PC-9 (cell line): Measurements from ENCODE around the gene TBC1D5.

Experiments
- EZH2 ChIP-seq: fragments of 200-600 bp; sonication (generic); IDR thresholded peaks from 2 replicates; pipeline ENCODE4 v1.8.0; 2017; ENCODE audit warnings: antibody characterized with exemption, low read depth
- TF ChIP-seq, protein P1 (sequence below): fragments of 200-600 bp; sonication (generic); conservative IDR thresholded peaks from 2 replicates; pipeline ENCODE4 v1.6.1; 2017; ENCODE audit warnings: mixed run types, antibody characterized with exemption, mild to moderate bottlenecking, moderate library complexity

DNA sequence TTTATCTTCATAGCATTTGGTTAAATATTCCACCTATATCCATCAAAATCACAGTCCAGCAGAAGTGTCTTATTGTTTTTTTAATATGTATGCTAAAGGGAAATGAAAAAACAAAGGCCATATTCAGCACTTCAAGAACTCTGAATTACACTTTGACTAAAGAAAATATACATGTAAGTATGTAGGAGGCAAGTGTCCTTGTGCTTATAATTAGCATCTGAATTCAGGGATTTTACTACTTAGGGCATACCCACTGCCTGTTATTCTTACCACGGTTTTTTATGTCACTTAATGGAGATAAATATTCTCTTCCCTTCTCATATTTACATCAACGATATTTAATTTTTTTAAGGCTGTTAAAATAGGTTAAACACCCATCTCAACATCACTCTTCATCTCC lies 117.3 kb downstream of the TBC1D5 start:
- TF ChIP-seq, protein P1, sequence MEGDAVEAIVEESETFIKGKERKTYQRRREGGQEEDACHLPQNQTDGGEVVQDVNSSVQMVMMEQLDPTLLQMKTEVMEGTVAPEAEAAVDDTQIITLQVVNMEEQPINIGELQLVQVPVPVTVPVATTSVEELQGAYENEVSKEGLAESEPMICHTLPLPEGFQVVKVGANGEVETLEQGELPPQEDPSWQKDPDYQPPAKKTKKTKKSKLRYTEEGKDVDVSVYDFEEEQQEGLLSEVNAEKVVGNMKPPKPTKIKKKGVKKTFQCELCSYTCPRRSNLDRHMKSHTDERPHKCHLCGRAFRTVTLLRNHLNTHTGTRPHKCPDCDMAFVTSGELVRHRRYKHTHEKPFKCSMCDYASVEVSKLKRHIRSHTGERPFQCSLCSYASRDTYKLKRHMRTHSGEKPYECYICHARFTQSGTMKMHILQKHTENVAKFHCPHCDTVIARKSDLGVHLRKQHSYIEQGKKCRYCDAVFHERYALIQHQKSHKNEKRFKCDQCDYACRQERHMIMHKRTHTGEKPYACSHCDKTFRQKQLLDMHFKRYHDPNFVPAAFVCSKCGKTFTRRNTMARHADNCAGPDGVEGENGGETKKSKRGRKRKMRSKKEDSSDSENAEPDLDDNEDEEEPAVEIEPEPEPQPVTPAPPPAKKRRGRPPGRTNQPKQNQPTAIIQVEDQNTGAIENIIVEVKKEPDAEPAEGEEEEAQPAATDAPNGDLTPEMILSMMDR, result no peak
- TF ChIP-seq EZH2, result no peak
